Upper lobe of left lung (tissue), 4 donors: ENCODE results near the gene LNX2.

ENCODE experiments used
- POLR2A ChIP-seq, 4 donors: fragments of 450-650 bp; IDR thresholded peaks; one replicate each; pipeline ENCODE4 v1.5.1; 2016 to 2017; ENCODE audit warnings: antibody characterized with exemption in 4 of 4, mild to moderate bottlenecking in 2 of 4
- TF ChIP-seq, protein P1 (sequence below), 6 experiments: fragments of 450-650 bp in 4 of 6; fragments of 200-600 bp in 2 of 6; sonication (generic) in 2 of 6; IDR thresholded peaks; one replicate each; pipeline ENCODE4 v1.5.1; 2016 to 2019; ENCODE audit warnings: antibody characterized with exemption in 6 of 6

DNA sequence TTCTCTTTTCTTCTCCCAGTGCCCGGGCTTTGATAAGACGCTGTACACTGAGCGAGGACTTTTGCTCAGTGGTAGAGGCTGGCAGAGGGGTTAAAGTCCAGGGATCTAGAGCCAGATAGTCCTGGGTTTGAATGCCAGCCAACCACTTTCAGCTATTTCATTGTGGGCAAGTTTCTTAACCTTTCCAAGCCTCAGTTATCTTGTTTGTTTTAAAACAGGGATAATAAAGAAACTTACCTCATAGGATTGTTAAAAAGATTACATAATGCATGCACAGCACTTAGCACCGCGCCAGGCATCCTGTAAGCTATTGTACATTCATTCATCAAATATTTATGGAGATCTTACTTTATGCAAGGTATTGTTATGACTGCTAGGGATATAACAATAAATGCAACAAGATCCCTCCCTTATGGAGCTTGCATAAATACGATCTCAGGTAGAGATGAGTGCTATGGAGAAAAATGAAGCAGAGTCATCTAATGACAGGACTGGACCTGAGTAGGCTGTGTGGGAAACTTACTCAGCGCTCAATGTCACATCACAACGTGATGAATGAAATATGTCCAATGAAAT is 70.8 kb downstream of the LNX2 start:
- TF ChIP-seq, protein P1, sequence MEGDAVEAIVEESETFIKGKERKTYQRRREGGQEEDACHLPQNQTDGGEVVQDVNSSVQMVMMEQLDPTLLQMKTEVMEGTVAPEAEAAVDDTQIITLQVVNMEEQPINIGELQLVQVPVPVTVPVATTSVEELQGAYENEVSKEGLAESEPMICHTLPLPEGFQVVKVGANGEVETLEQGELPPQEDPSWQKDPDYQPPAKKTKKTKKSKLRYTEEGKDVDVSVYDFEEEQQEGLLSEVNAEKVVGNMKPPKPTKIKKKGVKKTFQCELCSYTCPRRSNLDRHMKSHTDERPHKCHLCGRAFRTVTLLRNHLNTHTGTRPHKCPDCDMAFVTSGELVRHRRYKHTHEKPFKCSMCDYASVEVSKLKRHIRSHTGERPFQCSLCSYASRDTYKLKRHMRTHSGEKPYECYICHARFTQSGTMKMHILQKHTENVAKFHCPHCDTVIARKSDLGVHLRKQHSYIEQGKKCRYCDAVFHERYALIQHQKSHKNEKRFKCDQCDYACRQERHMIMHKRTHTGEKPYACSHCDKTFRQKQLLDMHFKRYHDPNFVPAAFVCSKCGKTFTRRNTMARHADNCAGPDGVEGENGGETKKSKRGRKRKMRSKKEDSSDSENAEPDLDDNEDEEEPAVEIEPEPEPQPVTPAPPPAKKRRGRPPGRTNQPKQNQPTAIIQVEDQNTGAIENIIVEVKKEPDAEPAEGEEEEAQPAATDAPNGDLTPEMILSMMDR (IDR thresholded peaks at IDR 0.05): no peak
- TF ChIP-seq POLR2A (IDR thresholded peaks at IDR 0.05): no peak
